ENCODE results near the gene HES2.

GRCh38 chr1:6367381-6368012 lies 52.2 kb downstream of the HES2 start:
- TF ChIP-seq CTCF (IDR thresholded peaks at IDR 0.05; ENCODE audit: poor library complexity) (no peak), EZH2phosphoT487 (IDR thresholded peaks at IDR 0.05; ENCODE audit: low read depth, severe bottlenecking, unreplicated experiment) (no peak)
